HepG2 (cell line): ENCODE data around the gene TREM1. TPM values are rescaled to one million over a fixed set of nuclear protein-coding genes. Genes with fewer than 3 reads are reported as not detected.

Source experiments
- ATM ChIP-seq: fragments of 450-650 bp; IDR thresholded peaks from 2 replicates; pipeline ENCODE4 v1.7.1; 2017; ENCODE audit warnings: mild to moderate bottlenecking, borderline replicate concordance
- CEBPZ ChIP-seq: IDR thresholded peaks from 2 replicates; pipeline ENCODE4 v1.6.1; 2012; ENCODE audit warnings: low read length, improper control_type of control experiment
- CREB1 ChIP-seq, 2 experiments: fragments of 450-650 bp in 1 of 2; IDR thresholded peaks; 2 replicates each; pipeline ENCODE4 v1.6.1; 2016 to 2017; ENCODE audit warnings: control low read depth in 1 of 2, mild to moderate bottlenecking in 1 of 2, missing compliant biosample characterization in 1 of 2, missing genetic modification characterization in 1 of 2
- EEA1 ChIP-seq: sonication (generic); formaldehyde crosslinking; IDR thresholded peaks from 2 replicates; pipeline ENCODE4 v1.5.1; 2020; ENCODE audit warnings: mild to moderate bottlenecking, missing genetic modification reagents, borderline replicate concordance
- FOXO1 ChIP-seq: sonication (generic); formaldehyde crosslinking; IDR thresholded peaks from 2 replicates; pipeline ENCODE4 v1.4.0; 2020; ENCODE audit warnings: missing genetic modification reagents
- MYNN ChIP-seq: sonication (generic); formaldehyde crosslinking; IDR thresholded peaks from 2 replicates; pipeline ENCODE4 v1.4.0; 2020; ENCODE audit warnings: mild to moderate bottlenecking, low read depth, missing genetic modification reagents
- NBN ChIP-seq: fragments of 450-650 bp; conservative IDR thresholded peaks from 2 replicates; pipeline ENCODE4 v1.6.1; 2017
- NCOA2 ChIP-seq: sonication (generic); formaldehyde crosslinking; IDR thresholded peaks from 2 replicates; pipeline ENCODE4 v1.8.0; 2022; ENCODE audit warnings: inconsistent platforms
- SIX1 ChIP-seq: sonication (generic); formaldehyde crosslinking; IDR thresholded peaks from 2 replicates; pipeline ENCODE4 v1.4.0; 2020; ENCODE audit warnings: missing genetic modification reagents, borderline replicate concordance
- SIX4 ChIP-seq: sonication (generic); formaldehyde crosslinking; IDR thresholded peaks from 2 replicates; pipeline ENCODE4 v1.4.0; 2020; ENCODE audit warnings: missing genetic modification reagents
- TRIM24 ChIP-seq: sonication (generic); formaldehyde crosslinking; IDR thresholded peaks from 2 replicates; pipeline ENCODE4 v1.8.0; 2022; ENCODE audit warnings: mild to moderate bottlenecking, missing genetic modification reagents
- XRCC5 ChIP-seq: fragments of 200-400 bp; formaldehyde crosslinking; optimal IDR thresholded peaks from 2 replicates; pipeline ENCODE3; 2017; ENCODE audit warnings: mild to moderate bottlenecking, low read length
- ZBTB21 ChIP-seq: sonication (generic); formaldehyde crosslinking; IDR thresholded peaks from 2 replicates; pipeline ENCODE4 v1.4.0; 2020; ENCODE audit warnings: missing genetic modification reagents
- ZFP36L2 ChIP-seq: sonication (generic); formaldehyde crosslinking; IDR thresholded peaks from 2 replicates; pipeline ENCODE4 v1.4.0; 2020; ENCODE audit warnings: missing genetic modification reagents
- ZFX ChIP-seq: sonication (generic); formaldehyde crosslinking; IDR thresholded peaks from 2 replicates; pipeline ENCODE4 v1.4.0; 2020; ENCODE audit warnings: mild to moderate bottlenecking, low read depth, missing genetic modification reagents, moderate library complexity
- ZNF570 ChIP-seq: sonication (generic); formaldehyde crosslinking; IDR thresholded peaks from 2 replicates; pipeline ENCODE4 v1.4.0; 2020; ENCODE audit warnings: mild to moderate bottlenecking, missing genetic modification reagents, borderline replicate concordance
- ZNF615 ChIP-seq: sonication (generic); formaldehyde crosslinking; IDR thresholded peaks from 2 replicates; pipeline ENCODE4 v1.5.0; 2020; ENCODE audit warnings: mild to moderate bottlenecking, missing genetic modification reagents, borderline replicate concordance
- ZNF724P ChIP-seq: sonication (generic); formaldehyde crosslinking; IDR thresholded peaks from 2 replicates; pipeline ENCODE4 v1.8.0; 2022; ENCODE audit warnings: missing genetic modification reagents, borderline replicate concordance
- polyA plus RNA-seq, 8 experiments: library from polyadenylated mRNA; depleted of rRNA in 3 of 8; stranded (reverse) in 7 of 8; unstranded in 1 of 8; fragments of >200 nt; fragmentation: Illumina TruSeq in 4 of 8; extraction: Trizol in 4 of 8; gene quantifications; 2 replicates each; pipeline versions ENCODE4 v1.2.1 to v1.2.3, GENCODE V29; 2011 to 2016; ENCODE audit warnings: low read depth in 4 of 8, missing spikeins in 1 of 8, mixed read lengths in 1 of 8; ENCODE audit not compliant: insufficient read depth in 1 of 8
- total RNA-seq, 5 experiments: library from RNA; depleted of rRNA; stranded (reverse); fragments of >200 nt; fragmentation: Illumina TruSeq; extraction: Trizol; gene quantifications; 2 replicates each; pipeline ENCODE4 v1.2.3, GENCODE V29; 2016; ENCODE audit warnings: low read depth in 1 of 5
- TF ChIP-seq, protein P1 (sequence below): sonication (generic); formaldehyde crosslinking; IDR thresholded peaks from 2 replicates; pipeline ENCODE4 v1.9.0; 2022; ENCODE audit warnings: missing genetic modification reagents, mild to moderate bottlenecking, borderline replicate concordance
- TF ChIP-seq, protein P2 (sequence below): sonication (generic); formaldehyde crosslinking; IDR thresholded peaks from 2 replicates; pipeline ENCODE4 v1.5.0; 2020; ENCODE audit warnings: mild to moderate bottlenecking, missing genetic modification reagents, moderate library complexity
- TF ChIP-seq, protein P3 (sequence below): sonication (generic); formaldehyde crosslinking; IDR thresholded peaks from 2 replicates; pipeline ENCODE4 v1.5.1; 2020; ENCODE audit warnings: mild to moderate bottlenecking, missing genetic modification reagents, moderate library complexity

The TREM1 gene
- total and polyA plus RNA-seq, 2 of the 13 experiments (the other 11 are each of a cell fraction or from before 2014, with no cell fraction given): 0.49 TPM; not detected in 1

DNA sequence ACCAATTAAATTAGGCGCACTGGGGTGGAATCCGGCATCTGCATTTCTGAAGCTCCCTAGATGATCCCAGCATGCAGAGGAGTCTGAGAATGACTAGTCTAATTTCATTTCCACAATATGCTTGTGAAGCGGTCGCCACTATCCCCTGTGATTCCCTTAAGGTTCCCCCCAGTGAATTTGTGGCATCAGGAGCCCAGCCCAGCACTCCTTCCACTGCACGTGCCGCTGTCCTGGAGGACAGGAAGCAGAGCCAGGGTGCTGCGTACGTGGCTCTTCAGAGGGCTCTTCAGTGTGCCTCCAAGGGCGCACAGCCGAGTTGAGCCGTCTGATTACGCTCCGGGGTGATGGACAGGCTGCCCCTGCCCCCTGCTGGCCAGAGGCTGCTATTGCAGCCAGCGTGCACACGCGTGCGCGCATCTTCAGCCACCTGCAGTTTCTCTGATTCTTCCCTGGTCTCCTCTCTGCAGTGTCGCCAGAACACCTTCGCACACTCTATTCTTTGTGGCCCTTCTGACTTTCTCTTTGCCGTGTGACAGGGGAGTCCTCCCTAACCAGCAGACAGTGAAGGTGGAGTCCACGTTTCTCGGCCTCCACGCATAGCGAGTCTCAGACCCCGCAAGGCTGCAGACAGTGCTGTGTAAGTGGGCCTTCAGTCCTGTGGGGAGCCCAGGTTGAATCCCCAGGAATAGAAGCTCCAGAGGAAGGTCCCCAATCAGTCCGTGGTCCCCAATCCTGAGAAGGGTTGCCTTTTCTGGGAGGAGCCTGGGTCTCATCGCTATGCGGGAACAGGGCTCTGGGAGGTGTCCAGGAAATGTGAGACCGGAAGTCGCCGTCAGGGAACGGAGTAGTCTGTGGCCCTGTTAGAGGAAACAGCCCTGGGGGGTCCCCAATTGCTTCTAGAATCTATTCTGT is 32.4 kb upstream of the TREM1 start (continued):
- TF ChIP-seq EEA1 (CRISPR knock-in tag) (peak; percentile 53; the same call in 1 of the 2 replicates), ZFP36L2 (0 out of 2 replicates have a peak, but pooled peaks have one; percentile 55), CREB1 (IDR thresholded peaks at IDR 0.05) (0 out of 2 replicates have a peak, but pooled peaks have one; percentile 5), CREB1 (CRISPR knock-in tag; IDR thresholded peaks at IDR 0.05) (no peak), ZFX (peak; percentile 36; the same call in 1 of the 2 replicates), SIX1 (CRISPR knock-in tag) (no peak), ZNF615 (CRISPR knock-in tag) (no peak), ATM (no peak), SIX4 (CRISPR knock-in tag) (no peak), ZNF724P (0 out of 2 replicates have a peak, but pooled peaks have one; percentile 22), FOXO1 (CRISPR knock-in tag) (peak; percentile 36), XRCC5 (peak; percentile 94), ZBTB21 (CRISPR knock-in tag) (no peak), ZNF570 (CRISPR knock-in tag) (no peak), NCOA2 (CRISPR knock-in tag) (no peak), NBN (no peak), TRIM24 (no peak), MYNN (CRISPR knock-in tag) (no peak), CEBPZ (no peak)
- TF ChIP-seq, protein P1, sequence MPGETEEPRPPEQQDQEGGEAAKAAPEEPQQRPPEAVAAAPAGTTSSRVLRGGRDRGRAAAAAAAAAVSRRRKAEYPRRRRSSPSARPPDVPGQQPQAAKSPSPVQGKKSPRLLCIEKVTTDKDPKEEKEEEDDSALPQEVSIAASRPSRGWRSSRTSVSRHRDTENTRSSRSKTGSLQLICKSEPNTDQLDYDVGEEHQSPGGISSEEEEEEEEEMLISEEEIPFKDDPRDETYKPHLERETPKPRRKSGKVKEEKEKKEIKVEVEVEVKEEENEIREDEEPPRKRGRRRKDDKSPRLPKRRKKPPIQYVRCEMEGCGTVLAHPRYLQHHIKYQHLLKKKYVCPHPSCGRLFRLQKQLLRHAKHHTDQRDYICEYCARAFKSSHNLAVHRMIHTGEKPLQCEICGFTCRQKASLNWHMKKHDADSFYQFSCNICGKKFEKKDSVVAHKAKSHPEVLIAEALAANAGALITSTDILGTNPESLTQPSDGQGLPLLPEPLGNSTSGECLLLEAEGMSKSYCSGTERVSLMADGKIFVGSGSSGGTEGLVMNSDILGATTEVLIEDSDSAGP: peak; percentile 57; the same call in 1 of the 2 replicates
- TF ChIP-seq, protein P2, sequence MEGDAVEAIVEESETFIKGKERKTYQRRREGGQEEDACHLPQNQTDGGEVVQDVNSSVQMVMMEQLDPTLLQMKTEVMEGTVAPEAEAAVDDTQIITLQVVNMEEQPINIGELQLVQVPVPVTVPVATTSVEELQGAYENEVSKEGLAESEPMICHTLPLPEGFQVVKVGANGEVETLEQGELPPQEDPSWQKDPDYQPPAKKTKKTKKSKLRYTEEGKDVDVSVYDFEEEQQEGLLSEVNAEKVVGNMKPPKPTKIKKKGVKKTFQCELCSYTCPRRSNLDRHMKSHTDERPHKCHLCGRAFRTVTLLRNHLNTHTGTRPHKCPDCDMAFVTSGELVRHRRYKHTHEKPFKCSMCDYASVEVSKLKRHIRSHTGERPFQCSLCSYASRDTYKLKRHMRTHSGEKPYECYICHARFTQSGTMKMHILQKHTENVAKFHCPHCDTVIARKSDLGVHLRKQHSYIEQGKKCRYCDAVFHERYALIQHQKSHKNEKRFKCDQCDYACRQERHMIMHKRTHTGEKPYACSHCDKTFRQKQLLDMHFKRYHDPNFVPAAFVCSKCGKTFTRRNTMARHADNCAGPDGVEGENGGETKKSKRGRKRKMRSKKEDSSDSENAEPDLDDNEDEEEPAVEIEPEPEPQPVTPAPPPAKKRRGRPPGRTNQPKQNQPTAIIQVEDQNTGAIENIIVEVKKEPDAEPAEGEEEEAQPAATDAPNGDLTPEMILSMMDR (CRISPR knock-in tag): peak; percentile 100
- TF ChIP-seq, protein P3, sequence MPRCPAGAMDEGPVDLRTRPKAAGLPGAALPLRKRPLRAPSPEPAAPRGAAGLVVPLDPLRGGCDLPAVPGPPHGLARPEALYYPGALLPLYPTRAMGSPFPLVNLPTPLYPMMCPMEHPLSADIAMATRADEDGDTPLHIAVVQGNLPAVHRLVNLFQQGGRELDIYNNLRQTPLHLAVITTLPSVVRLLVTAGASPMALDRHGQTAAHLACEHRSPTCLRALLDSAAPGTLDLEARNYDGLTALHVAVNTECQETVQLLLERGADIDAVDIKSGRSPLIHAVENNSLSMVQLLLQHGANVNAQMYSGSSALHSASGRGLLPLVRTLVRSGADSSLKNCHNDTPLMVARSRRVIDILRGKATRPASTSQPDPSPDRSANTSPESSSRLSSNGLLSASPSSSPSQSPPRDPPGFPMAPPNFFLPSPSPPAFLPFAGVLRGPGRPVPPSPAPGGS (CRISPR knock-in tag): peak; percentile 35; the same call in 1 of the 2 replicates
